ENCODE data around the gene TMEM30B.

The TMEM30B gene

DNA sequence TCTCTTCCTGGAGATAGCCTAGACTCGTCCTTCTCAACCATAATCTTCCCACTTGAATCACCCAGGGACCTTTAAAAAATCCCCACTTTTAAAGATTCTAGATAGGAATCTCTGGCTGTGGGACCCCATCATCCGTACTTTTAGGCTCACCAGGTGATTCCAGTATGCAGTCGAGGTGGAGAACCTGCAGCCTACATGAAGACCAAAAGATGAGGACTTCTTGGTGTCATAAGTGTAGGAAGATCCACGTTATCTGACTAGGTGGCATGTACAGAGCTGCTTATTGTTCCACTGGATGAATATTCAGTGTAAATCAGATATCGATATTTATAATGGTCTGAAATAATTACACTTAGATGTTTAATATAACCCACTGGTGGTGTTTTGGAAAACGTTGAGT is 42.8 kb upstream of the TMEM30B start:
- TF ChIP-seq, protein P1, sequence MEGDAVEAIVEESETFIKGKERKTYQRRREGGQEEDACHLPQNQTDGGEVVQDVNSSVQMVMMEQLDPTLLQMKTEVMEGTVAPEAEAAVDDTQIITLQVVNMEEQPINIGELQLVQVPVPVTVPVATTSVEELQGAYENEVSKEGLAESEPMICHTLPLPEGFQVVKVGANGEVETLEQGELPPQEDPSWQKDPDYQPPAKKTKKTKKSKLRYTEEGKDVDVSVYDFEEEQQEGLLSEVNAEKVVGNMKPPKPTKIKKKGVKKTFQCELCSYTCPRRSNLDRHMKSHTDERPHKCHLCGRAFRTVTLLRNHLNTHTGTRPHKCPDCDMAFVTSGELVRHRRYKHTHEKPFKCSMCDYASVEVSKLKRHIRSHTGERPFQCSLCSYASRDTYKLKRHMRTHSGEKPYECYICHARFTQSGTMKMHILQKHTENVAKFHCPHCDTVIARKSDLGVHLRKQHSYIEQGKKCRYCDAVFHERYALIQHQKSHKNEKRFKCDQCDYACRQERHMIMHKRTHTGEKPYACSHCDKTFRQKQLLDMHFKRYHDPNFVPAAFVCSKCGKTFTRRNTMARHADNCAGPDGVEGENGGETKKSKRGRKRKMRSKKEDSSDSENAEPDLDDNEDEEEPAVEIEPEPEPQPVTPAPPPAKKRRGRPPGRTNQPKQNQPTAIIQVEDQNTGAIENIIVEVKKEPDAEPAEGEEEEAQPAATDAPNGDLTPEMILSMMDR (IDR thresholded peaks at IDR 0.05) = no peak

GRCh38 chr14:61322799-61323290 is 41.7 kb upstream of the TMEM30B start:
- TF ChIP-seq, protein P1 (IDR thresholded peaks at IDR 0.05) = no peak

GRCh38 chr14:61322011-61322798 is 41.1 kb upstream of the TMEM30B start:
- TF ChIP-seq, protein P1 (IDR thresholded peaks at IDR 0.05) = no peak

GRCh38 chr14:61321385-61322010 is 40.4 kb upstream of the TMEM30B start, which contains the start of gene PRKCH:
TSS of gene PRKCH (plus strand) at chr14:61321579. CDS start at chr14:61322102, 523 bp downstream.
- TF ChIP-seq, protein P1 (IDR thresholded peaks at IDR 0.05) = peak; percentile 45

- TF ChIP-seq, protein P1 (IDR thresholded peaks at IDR 0.05) = no peak
Observed at GRCh38 chr14:61320806-61321384, 39.8 kb upstream of the TMEM30B start.

DNA sequence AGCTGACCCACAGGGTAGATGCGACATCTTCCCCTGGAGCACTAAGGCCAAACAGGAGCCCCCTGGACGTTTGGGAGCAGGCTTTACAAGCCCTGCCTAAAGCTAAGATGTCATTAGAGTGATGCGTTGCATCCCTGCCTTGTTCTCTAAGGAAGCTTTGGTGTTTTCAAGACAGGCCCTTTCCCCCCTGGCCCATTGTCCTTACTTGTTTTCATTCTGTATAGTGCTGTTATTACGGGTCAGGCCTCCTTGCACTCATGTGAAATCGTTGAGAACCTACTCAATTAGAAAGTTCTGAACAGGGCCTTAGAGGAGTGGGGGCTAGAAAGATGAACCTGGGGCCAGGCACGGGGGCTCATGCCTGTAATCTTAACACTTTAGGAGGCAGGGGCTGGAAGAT is 38.6 kb upstream of the TMEM30B start:
- TF ChIP-seq, protein P1 (IDR thresholded peaks at IDR 0.05) = no peak

DNA sequence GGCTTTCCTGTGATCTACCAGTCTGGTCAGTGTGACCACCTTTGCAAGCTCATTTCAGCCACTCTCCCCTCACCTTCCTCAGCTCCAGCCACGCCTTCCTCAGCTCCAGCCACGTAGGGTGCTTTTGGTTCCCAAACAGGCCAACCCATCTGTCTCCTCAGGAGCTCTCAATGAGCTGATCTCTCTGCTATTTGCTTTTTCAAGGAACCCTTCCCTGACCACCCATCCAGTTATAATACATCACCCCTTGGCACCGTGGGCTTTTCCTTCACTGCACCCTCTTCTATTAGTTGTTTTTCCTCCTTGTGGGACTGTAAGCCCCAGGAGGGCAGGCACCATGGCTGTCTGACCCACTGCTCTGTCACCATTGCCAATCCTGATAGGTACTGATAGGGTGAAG is 37.9 kb upstream of the TMEM30B start:
- TF ChIP-seq, protein P1 (IDR thresholded peaks at IDR 0.05) = no peak
